Measurements from ENCODE around the gene MRPL3. TPM values are rescaled to one million over a fixed set of nuclear protein-coding genes. Genes with fewer than 3 reads are reported as not detected.
A peak's percentile ranks its signal among the peaks of the same experiment; 100 is the strongest.

MRPL3 gene
- 100 to 1,000 TPM in 3 of 4 donors, 10 to 100 TPM in 1; 45.6 to 125 (median 104) TPM for total RNA-seq

- 1 to 3% methylated on average over 18 to 37 of the region's 47 CpGs for WGBS, 2 donors
- Histone ChIP-seq H3K36me3 (peaks cover 0 to 35% (median 0%) of the 10 kb centered on the region in 3 donors), H3K4me3 (peak within 1 kb of the TSS; percentile 78 to 92 (median 88)), H3K4me1 (peaks cover 6 to 28% (median 8%) of the 10 kb centered on the region in 3 donors), H3K27ac (peak within 1 kb of the TSS; percentile 80 to 88 (median 85)), H3K27me3 (no peaks in the 10 kb centered on the region), H3K9me3 (no peaks in the 10 kb centered on the region)
- TF ChIP-seq POLR2A (IDR thresholded peaks at IDR 0.05) (peak in 1 of 4 donors; percentile 33), CTCF (IDR thresholded peaks at IDR 0.05) (no peak)
- DNase-seq: peak; percentile 24
- intact Hi-C loops (cut with DNase I): no loop called here
These were observed at the start of gene MRPL3 for GRCh38 chr3:131502530-131503319. Gene MRPL3 (minus strand): TSS chr3:131502971. CDS start chr3:131502821, 150 bp downstream.

GRCh38 chr3:131551761-131552160, 49.0 kb upstream of the MRPL3 start:
- 33 to 56% methylated on average over 4 of the region's 4 CpGs for WGBS, 2 donors

GRCh38 chr3:131550562-131551465, 48.0 kb upstream of the MRPL3 start:
- peaks cover 0 to 9% (median 0%) of the 10 kb centered on the region in 4 donors for H3K27me3 ChIP-seq
- TF ChIP-seq CTCF (IDR thresholded peaks at IDR 0.05) (no peak), POLR2A (IDR thresholded peaks at IDR 0.05) (no peak)
- no peak overlapping the region for H3K4me3 ChIP-seq
- H3K36me3 ChIP-seq: no peaks in the 10 kb centered on the region
- peaks cover 0 to 13% (median 0%) of the 10 kb centered on the region in 3 donors for H3K4me1 ChIP-seq
- no peak for DNase-seq
- no peak overlapping the region for H3K27ac ChIP-seq
- intact Hi-C loops (cut with DNase I): no loop called here
- H3K9me3 ChIP-seq: no peaks in the 10 kb centered on the region
- 22 to 47% methylated on average over 4 of the region's 4 CpGs for WGBS, 2 donors

More at GRCh38 chr3:131551761-131552160, 49.0 kb upstream of the MRPL3 start:
- intact Hi-C loops (cut with DNase I): no loop called here
- H3K27me3 ChIP-seq: peaks cover 0 to 9% (median 0%) of the 10 kb centered on the region in 4 donors
- peaks cover 0 to 13% (median 0%) of the 10 kb centered on the region in 3 donors for H3K4me1 ChIP-seq
- no peaks in the 10 kb centered on the region for H3K9me3 ChIP-seq
- H3K27ac ChIP-seq: no peak overlapping the region
- TF ChIP-seq POLR2A (IDR thresholded peaks at IDR 0.05) (no peak), CTCF (IDR thresholded peaks at IDR 0.05) (no peak)
- no peaks in the 10 kb centered on the region for H3K36me3 ChIP-seq
- H3K4me3 ChIP-seq: no peak overlapping the region
- DNase-seq: no peak

- Histone ChIP-seq H3K27ac (no peak overlapping the region), H3K9me3 (no peaks in the 10 kb centered on the region), H3K36me3 (no peaks in the 10 kb centered on the region), H3K4me3 (no peak overlapping the region), H3K4me1 (peaks cover 0 to 13% (median 0%) of the 10 kb centered on the region in 3 donors), H3K27me3 (peaks cover 0 to 6% (median 0%) of the 10 kb centered on the region in 4 donors)
- no peak for DNase-seq
- TF ChIP-seq POLR2A (IDR thresholded peaks at IDR 0.05): no peak
- TF ChIP-seq CTCF (IDR thresholded peaks at IDR 0.05): peak in 4 of 6 experiments; percentile 11 to 52 (median 18)
- intact Hi-C loops (cut with DNase I): no loop called here
- 90 to 94% methylated on average over 1 of the region's 1 CpG for WGBS, 2 donors
These were observed 46.6 kb upstream of the MRPL3 start for GRCh38 chr3:131549340-131549739.
